Measurements from ENCODE around the gene SERPINE1. TPM values are rescaled to one million over a fixed set of nuclear protein-coding genes. Genes with fewer than 3 reads are reported as not detected.
A peak's percentile ranks its signal among the peaks of the same experiment; 100 is the strongest.

Gene SERPINE1
- total RNA-seq, 1 donor = 278 TPM

DNA sequence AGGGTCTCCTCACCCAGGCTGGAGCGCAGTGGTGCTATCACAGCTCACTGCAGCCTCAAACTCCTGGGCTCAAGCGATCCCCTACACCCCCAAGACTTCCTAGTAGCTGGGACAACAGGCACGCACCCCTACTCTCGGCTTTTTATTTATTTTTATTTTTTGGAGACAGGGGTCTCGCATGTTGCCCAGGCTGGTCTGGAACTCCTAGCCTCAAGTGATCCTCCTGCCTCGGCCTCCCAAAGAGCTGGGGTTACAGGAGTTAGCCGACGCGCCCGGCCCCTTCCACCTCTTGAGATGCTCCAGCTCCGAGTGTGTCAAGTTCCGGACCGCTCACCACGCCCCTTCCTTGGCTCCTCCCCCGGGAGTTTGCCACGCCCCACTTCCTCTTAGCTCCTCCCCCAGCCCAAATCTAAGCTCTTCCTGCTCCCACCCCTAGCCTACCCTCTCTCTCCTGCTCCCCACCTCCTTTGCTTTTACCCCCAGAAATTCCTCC, 46.9 kb downstream of the SERPINE1 start:
- Histone ChIP-seq H3K4me3 (ENCODE audit: insufficient read depth, low read length) (peak overlapping the region; percentile 47), H3K27me3 (ENCODE audit: insufficient read depth, low read length) (peaks cover 98% of the 10 kb centered on the region), H4K20me1 (ENCODE audit: insufficient read depth, low read length) (peaks cover 2% of the 10 kb centered on the region), H3K79me2 (ENCODE audit: insufficient read depth, low read length) (no peaks in the 10 kb centered on the region), H3K36me3 (ENCODE audit: insufficient read depth, low read length) (no peaks in the 10 kb centered on the region), H3K4me2 (ENCODE audit: insufficient read depth, low read length) (peak overlapping the region; percentile 72), H2AFZ (ENCODE audit: low read length) (no peak overlapping the region), H3K27ac (ENCODE audit: low read depth, low read length) (no peak overlapping the region), H3K4me1 (ENCODE audit: insufficient read depth, low read length) (peaks cover 17% of the 10 kb centered on the region), H3K9me3 (ENCODE audit: low read depth, low read length) (no peaks in the 10 kb centered on the region)
- DNase-seq (ENCODE audit: insufficient read length, low spot score, missing footprints) = peak; percentile 94
- TF ChIP-seq, protein P1, sequence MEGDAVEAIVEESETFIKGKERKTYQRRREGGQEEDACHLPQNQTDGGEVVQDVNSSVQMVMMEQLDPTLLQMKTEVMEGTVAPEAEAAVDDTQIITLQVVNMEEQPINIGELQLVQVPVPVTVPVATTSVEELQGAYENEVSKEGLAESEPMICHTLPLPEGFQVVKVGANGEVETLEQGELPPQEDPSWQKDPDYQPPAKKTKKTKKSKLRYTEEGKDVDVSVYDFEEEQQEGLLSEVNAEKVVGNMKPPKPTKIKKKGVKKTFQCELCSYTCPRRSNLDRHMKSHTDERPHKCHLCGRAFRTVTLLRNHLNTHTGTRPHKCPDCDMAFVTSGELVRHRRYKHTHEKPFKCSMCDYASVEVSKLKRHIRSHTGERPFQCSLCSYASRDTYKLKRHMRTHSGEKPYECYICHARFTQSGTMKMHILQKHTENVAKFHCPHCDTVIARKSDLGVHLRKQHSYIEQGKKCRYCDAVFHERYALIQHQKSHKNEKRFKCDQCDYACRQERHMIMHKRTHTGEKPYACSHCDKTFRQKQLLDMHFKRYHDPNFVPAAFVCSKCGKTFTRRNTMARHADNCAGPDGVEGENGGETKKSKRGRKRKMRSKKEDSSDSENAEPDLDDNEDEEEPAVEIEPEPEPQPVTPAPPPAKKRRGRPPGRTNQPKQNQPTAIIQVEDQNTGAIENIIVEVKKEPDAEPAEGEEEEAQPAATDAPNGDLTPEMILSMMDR (IDR thresholded peaks at IDR 0.05; ENCODE audit: extremely low read depth, low read depth, low read length) = no peak

DNA sequence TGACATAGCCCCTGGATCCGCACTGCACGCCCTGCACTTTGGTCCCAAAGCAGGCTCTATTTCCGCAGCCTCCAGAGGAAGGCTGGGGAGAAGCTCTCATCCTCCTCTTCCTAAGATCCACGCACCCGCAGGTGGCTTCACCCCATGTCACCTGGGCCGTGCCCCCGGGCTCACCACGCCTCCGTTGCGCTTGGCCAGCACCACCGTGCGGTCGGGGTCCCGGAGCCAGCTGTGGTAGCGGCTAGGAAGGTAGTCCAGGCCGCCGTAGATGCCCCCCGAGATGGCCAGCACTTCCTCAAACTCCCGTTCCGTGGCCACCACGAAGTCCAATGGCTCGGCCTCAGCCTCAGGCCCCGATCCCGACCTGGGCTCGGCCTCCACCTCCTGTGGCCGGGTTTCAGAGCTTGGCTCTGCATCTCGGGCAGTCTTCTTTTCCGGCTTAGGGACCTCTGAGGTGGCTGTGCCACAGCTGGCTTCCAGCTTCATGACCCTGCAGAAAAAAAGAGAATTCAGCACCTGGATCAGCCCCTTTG, 47.5 kb downstream of the SERPINE1 start:
- Histone ChIP-seq H3K27ac (ENCODE audit: low read depth, low read length) (no peak overlapping the region), H3K4me2 (ENCODE audit: insufficient read depth, low read length) (no peak overlapping the region), H2AFZ (ENCODE audit: low read length) (no peak overlapping the region), H3K27me3 (ENCODE audit: insufficient read depth, low read length) (peaks cover 97% of the 10 kb centered on the region), H3K79me2 (ENCODE audit: insufficient read depth, low read length) (no peaks in the 10 kb centered on the region), H3K36me3 (ENCODE audit: insufficient read depth, low read length) (no peaks in the 10 kb centered on the region), H3K4me3 (ENCODE audit: insufficient read depth, low read length) (no peak overlapping the region), H3K9me3 (ENCODE audit: low read depth, low read length) (no peaks in the 10 kb centered on the region), H3K4me1 (ENCODE audit: insufficient read depth, low read length) (peaks cover 11% of the 10 kb centered on the region), H4K20me1 (ENCODE audit: insufficient read depth, low read length) (peaks cover 2% of the 10 kb centered on the region)
- peak; percentile 42 for DNase-seq (ENCODE audit: insufficient read length, low spot score, missing footprints)
- TF ChIP-seq, protein P1 (IDR thresholded peaks at IDR 0.05; ENCODE audit: extremely low read depth, low read depth, low read length) = no peak

DNA sequence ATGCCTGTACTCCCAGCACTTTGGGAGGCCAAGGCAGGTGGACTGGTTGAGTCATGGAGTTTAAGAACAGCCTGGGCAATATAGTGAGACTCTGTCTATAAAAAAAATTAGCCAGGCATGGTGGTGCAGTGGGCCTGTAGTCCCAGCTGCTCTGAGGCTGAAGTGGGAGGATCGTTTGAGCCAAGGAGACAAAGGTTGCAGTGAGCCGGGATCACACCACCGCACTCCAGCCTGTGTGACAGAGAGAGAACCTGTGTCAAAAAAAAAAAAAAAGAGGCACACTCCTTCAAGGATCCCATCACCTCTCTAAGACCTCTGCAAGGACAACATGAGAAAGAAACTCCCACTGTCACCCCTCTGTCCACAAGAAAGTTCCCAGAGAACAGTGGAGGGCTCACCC, 48.8 kb downstream of the SERPINE1 start:
- Histone ChIP-seq H4K20me1 (ENCODE audit: insufficient read depth, low read length) (no peaks in the 10 kb centered on the region), H3K79me2 (ENCODE audit: insufficient read depth, low read length) (no peaks in the 10 kb centered on the region), H3K27ac (ENCODE audit: low read depth, low read length) (no peak overlapping the region), H3K36me3 (ENCODE audit: insufficient read depth, low read length) (no peaks in the 10 kb centered on the region), H3K4me2 (ENCODE audit: insufficient read depth, low read length) (no peak overlapping the region), H3K4me3 (ENCODE audit: insufficient read depth, low read length) (no peak overlapping the region), H3K27me3 (ENCODE audit: insufficient read depth, low read length) (peaks cover 97% of the 10 kb centered on the region), H2AFZ (ENCODE audit: low read length) (no peak overlapping the region), H3K4me1 (ENCODE audit: insufficient read depth, low read length) (peaks cover 6% of the 10 kb centered on the region), H3K9me3 (ENCODE audit: low read depth, low read length) (no peaks in the 10 kb centered on the region)
- DNase-seq (ENCODE audit: insufficient read length, low spot score, missing footprints) = no peak
- TF ChIP-seq, protein P1 (IDR thresholded peaks at IDR 0.05; ENCODE audit: extremely low read depth, low read depth, low read length) = no peak

DNA sequence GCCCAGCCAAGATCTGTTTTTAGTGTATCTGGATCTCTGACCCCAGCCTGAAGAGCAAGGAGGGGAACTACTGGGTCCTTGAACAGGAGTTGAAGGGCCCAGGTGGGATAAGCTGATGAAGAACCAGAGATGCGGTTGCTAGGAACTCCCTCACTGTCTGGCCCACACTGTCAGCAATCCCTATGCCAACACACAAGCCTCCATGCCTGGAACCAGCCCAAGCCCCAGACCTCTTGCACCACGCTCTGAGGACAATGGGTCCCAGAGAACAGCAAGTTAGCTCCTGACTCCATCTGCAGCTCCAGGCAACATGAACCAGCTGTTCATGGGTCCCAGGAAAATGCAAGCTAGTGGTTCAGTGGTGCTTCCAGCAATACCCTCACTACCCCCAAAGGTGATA, 50.7 kb downstream of the SERPINE1 start:
- Histone ChIP-seq H3K9me3 (ENCODE audit: low read depth, low read length) (no peaks in the 10 kb centered on the region), H3K4me3 (ENCODE audit: insufficient read depth, low read length) (no peak overlapping the region), H3K27me3 (ENCODE audit: insufficient read depth, low read length) (peaks cover 82% of the 10 kb centered on the region), H3K4me1 (ENCODE audit: insufficient read depth, low read length) (peaks cover 6% of the 10 kb centered on the region), H2AFZ (ENCODE audit: low read length) (no peak overlapping the region), H3K79me2 (ENCODE audit: insufficient read depth, low read length) (no peaks in the 10 kb centered on the region), H3K4me2 (ENCODE audit: insufficient read depth, low read length) (no peak overlapping the region), H3K36me3 (ENCODE audit: insufficient read depth, low read length) (no peaks in the 10 kb centered on the region), H3K27ac (ENCODE audit: low read depth, low read length) (no peak overlapping the region), H4K20me1 (ENCODE audit: insufficient read depth, low read length) (no peaks in the 10 kb centered on the region)
- TF ChIP-seq, protein P1 (IDR thresholded peaks at IDR 0.05; ENCODE audit: extremely low read depth, low read depth, low read length) = no peak
- DNase-seq (ENCODE audit: insufficient read length, low spot score, missing footprints) = peak; percentile 67
